ENCODE data around the gene PHACTR1.

DNA sequence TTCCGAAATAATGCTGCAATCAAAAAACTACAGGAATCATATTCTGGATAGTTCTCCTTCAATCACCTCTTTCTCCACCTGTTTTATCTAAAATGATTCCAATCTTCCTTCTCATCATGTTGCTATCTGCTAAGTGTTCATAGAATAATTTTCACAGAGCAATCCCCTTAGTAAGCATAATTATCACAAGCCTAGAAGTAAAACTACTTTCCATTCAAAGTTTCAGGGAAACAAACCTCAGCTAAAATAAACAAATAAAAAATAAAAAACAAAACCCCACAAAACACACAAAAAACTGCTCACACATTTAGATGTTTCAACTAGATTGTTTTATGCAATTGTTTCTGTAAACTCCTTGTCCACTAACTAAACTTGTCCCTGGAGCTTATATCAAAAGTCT, 291.2 kb downstream of the PHACTR1 start:
- TF ChIP-seq EZH2 (IDR thresholded peaks at IDR 0.05; ENCODE audit: insufficient read depth, poor library complexity, severe bottlenecking) (no peak), EZH2phosphoT487 (IDR thresholded peaks at IDR 0.05; ENCODE audit: insufficient read depth, low read depth) (no peak)

All from GM23248 (cell line).